ENCODE results near the gene NLGN1. TPM values are rescaled to one million over a fixed set of nuclear protein-coding genes. Genes with fewer than 3 reads are reported as not detected.

The NLGN1 gene
- total RNA-seq, 2 donors from 2014 or later, result 0.36 to 11.7 TPM

DNA sequence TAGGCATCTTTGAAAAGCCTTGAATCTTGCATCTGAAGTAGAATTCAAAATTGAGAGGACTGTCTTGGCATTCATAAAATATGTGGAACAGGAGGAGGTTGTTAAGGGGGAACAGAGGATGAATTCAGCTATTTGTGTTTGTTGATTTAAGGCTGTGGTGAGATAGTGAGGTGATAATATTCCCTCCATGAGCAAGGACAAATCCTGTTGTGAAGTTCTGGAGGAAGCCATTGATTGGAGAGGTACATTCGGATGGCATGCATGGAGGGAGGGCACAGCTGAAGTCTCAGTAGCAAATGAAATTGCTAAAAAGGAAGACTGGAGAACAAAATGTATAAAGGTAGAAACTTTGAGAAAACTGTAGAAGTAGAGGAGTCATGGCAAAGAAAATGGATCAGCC is 443.8 kb downstream of the NLGN1 start:
- no peak overlapping the region for H3K4me3 ChIP-seq
- intact Hi-C loops (cut with DNase I), result no loop called here
- no peaks in the 10 kb centered on the region for H3K27me3 ChIP-seq (replicated peaks; ENCODE audit: insufficient read depth)
- H3K9me3 ChIP-seq, result no peaks in the 10 kb centered on the region
- H3K4me1 ChIP-seq (replicated peaks), result no peaks in the 10 kb centered on the region
- H3K27ac ChIP-seq, result no peak overlapping the region
- H3K36me3 ChIP-seq, result no peaks in the 10 kb centered on the region
- 88% methylated on average over 1 of the region's 1 CpG for WGBS
- TF ChIP-seq POLR2A (IDR thresholded peaks at IDR 0.05) (no peak), CTCF (IDR thresholded peaks at IDR 0.05) (no peak), POLR2AphosphoS5 (IDR thresholded peaks at IDR 0.05) (no peak)
- DNase-seq (ENCODE audit: low spot score), result no peak

DNA sequence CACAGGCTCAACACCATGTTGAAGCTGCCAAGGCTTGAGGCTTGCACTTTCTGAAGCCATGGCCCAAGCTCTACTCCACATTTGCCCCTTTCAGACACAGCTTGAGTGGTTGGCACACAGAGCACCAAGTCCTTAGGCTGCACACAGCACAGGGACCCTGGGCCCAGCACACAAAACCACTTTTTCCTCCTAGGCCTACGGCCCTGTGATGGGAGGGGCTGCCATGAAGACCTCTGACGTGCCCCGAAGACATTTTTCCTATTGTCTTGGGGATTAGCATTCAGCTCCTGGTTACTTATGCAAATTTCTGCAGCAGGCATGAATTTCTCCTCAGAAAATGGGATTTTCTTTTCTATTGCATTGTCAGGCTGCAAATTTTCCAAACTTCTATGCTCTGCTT is 445.5 kb downstream of the NLGN1 start:
- no peaks in the 10 kb centered on the region for H3K9me3 ChIP-seq
- 90% methylated on average over 3 of the region's 3 CpGs for WGBS
- H3K4me1 ChIP-seq (replicated peaks), result no peaks in the 10 kb centered on the region
- no peak overlapping the region for H3K27ac ChIP-seq
- no peak for DNase-seq (ENCODE audit: low spot score)
- H3K27me3 ChIP-seq (replicated peaks; ENCODE audit: insufficient read depth), result no peaks in the 10 kb centered on the region
- no peak for TF ChIP-seq POLR2A (IDR thresholded peaks at IDR 0.05)
- no peak overlapping the region for H3K4me3 ChIP-seq
- H3K36me3 ChIP-seq, result no peaks in the 10 kb centered on the region
- intact Hi-C loops (cut with DNase I), result no loop called here

GRCh38 chr3:173846584-173846983 is 449.0 kb downstream of the NLGN1 start:
- TF ChIP-seq POLR2A (IDR thresholded peaks at IDR 0.05), result no peak
- TF ChIP-seq CTCF (IDR thresholded peaks at IDR 0.05), result no peak
- TF ChIP-seq POLR2AphosphoS5 (IDR thresholded peaks at IDR 0.05), result no peak
- Histone ChIP-seq H3K9me3 (no peaks in the 10 kb centered on the region), H3K4me3 (no peak overlapping the region), H3K4me1 (replicated peaks) (no peaks in the 10 kb centered on the region), H3K27me3 (replicated peaks; ENCODE audit: insufficient read depth) (no peaks in the 10 kb centered on the region), H3K36me3 (no peaks in the 10 kb centered on the region), H3K27ac (no peak overlapping the region)
- DNase-seq (ENCODE audit: low spot score), result no peak
- WGBS, result 79% methylated on average over 2 of the region's 2 CpGs
- intact Hi-C loops (cut with DNase I), result no loop called here

GRCh38 chr3:173849489-173849888 is 451.9 kb downstream of the NLGN1 start:
- Histone ChIP-seq H3K36me3 (no peaks in the 10 kb centered on the region), H3K4me3 (no peak overlapping the region), H3K9me3 (no peaks in the 10 kb centered on the region), H3K27me3 (replicated peaks; ENCODE audit: insufficient read depth) (no peaks in the 10 kb centered on the region), H3K27ac (no peak overlapping the region), H3K4me1 (replicated peaks) (no peaks in the 10 kb centered on the region)
- 73% methylated on average over 4 of the region's 4 CpGs for WGBS
- TF ChIP-seq POLR2A (IDR thresholded peaks at IDR 0.05), result no peak
- intact Hi-C loops (cut with DNase I), result no loop called here
- no peak for DNase-seq (ENCODE audit: low spot score)

DNA sequence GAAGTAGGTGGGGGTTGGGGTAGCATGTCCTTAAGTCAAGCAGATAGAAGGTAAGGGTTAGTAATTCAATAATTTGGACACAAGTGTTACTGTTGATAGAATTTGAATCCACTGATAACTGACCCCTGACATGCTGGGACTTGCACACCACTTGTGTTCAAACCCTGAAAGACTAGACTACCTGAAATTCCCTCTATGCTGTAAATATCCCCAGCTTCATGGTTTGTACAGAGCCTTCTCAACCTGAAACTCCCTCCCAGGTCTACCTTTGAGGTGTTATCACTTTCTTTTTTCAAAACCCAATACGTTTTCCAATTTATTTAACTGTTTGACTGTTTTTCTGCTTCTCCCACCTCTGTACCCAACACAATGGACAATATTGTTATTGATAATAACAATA is 459.6 kb downstream of the NLGN1 start:
- intact Hi-C loops (cut with DNase I), result no loop called here
- Histone ChIP-seq H3K9me3 (no peaks in the 10 kb centered on the region), H3K27me3 (replicated peaks; ENCODE audit: insufficient read depth) (no peaks in the 10 kb centered on the region), H3K4me1 (replicated peaks) (no peaks in the 10 kb centered on the region), H3K36me3 (no peaks in the 10 kb centered on the region), H3K4me3 (no peak overlapping the region), H3K27ac (no peak overlapping the region)
- TF ChIP-seq POLR2AphosphoS5 (IDR thresholded peaks at IDR 0.05), result no peak
- no peak for TF ChIP-seq CTCF (IDR thresholded peaks at IDR 0.05)
- TF ChIP-seq POLR2A (IDR thresholded peaks at IDR 0.05), result no peak
- no peak for DNase-seq (ENCODE audit: low spot score)
- whole genome bisulfite sequencing, result 86% methylated on average over 1 of the region's 1 CpG

GRCh38 chr3:173862701-173863100 is 465.2 kb downstream of the NLGN1 start:
- H3K9me3 ChIP-seq, result no peaks in the 10 kb centered on the region
- H3K27ac ChIP-seq, result no peak overlapping the region
- no peak for TF ChIP-seq POLR2A (IDR thresholded peaks at IDR 0.05)
- TF ChIP-seq CTCF (IDR thresholded peaks at IDR 0.05), result no peak
- TF ChIP-seq POLR2AphosphoS5 (IDR thresholded peaks at IDR 0.05), result no peak
- intact Hi-C loops (cut with DNase I), result no loop called here
- H3K4me3 ChIP-seq, result no peak overlapping the region
- DNase-seq (ENCODE audit: low spot score), result no peak
- 93% methylated on average over 1 of the region's 1 CpG for WGBS
- H3K27me3 ChIP-seq (replicated peaks; ENCODE audit: insufficient read depth), result no peaks in the 10 kb centered on the region
- H3K4me1 ChIP-seq (replicated peaks), result no peaks in the 10 kb centered on the region
- H3K36me3 ChIP-seq, result no peaks in the 10 kb centered on the region
